ENCODE measurements around the gene RABGAP1L.

GRCh38 chr1:174174461-174175329 lies 15.4 kb downstream of the RABGAP1L start:
- TF ChIP-seq EZH2 (IDR thresholded peaks at IDR 0.05) (no peak), POLR2AphosphoS5 (IDR thresholded peaks at IDR 0.05; ENCODE audit: borderline replicate concordance, low read depth, low read length) (no peak)
